ENCODE measurements around the gene CAMK1G.

DNA sequence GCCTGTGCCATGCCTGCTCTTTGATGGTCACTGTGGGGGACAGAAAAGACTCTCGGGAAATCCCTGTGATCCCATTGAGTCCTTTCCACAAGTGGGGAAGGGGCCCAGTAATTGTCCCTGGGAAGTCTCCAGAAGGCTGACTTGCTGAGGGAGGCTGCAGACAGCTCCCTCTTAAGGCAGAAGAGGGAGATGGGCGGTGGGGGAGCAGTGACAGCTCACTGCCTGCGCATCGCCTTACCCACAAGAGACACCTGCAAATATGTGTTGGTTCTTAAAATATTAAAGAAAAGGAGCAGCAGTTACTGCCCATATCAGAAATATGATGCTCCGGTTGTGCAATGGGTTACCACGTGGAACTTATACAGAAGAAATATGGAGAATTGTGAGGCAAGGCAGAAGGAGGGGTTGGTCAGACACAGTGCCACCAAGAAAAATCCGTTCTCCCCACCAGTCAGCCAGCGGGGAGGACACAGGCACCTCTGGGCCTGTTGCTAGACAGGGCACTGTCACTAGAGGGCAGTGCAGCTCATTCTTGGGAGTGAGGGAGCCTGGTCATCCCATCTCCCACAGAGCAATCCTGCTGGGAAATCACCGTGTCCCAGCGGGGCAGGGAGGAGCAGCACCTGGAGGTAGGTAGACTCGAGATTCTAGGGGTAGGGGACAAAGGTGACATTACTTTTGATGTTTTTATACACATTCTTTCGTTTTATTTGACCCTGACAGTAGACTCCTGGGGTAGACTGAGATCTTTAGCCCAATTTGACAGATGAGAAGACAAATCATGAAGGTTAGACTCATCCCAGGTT, 6.9 kb upstream of the CAMK1G start:
- TF ChIP-seq JUND (IDR thresholded peaks at IDR 0.05) (no peak), POLR2AphosphoS5 (IDR thresholded peaks at IDR 0.05; ENCODE audit: low read depth, low read length) (no peak)
